OCI-M1 (cell line): ENCODE data around the gene ANKRD31.
A peak's percentile ranks its signal among the peaks of the same experiment; 100 is the strongest.

Experiments used
- DNase-seq: peaks from one replicate; lab custom pipeline; 2025; lab: John Stamatoyannopoulos, UW

ANKRD31 gene

DNA sequence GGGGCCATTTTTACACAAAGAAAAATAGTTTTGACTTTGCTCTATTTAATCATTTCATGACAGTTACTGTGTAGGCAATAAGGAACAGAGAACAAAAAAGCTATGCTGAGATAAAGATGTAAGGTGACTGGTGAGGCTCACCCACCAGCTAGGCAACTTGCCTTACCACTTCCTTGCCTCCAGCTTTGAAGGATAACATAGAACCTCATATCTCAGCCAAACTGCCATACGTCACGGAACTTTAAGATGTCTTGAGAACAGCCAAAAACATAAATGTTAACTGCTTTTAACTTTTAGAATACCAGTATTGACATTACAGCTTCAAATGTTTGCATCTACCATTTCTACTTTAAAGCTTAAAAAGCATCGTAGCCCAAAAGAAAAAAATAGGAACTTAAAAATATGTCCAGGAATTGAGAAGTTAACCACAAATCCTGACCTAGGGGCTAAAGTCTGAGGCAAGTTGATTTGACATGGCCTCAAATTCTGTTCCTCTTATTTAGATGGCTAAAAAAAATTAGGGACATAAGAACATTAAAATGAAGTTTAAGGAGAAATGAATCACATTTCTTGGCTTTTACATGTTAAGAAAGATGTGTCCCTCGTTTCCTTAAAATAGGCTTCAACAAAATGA lies 176.6 kb downstream of the ANKRD31 start:
- DNase-seq = peak; percentile 22

- no peak for DNase-seq
These were observed 177.6 kb downstream of the ANKRD31 start for GRCh38 chr5:75058986-75059535.

GRCh38 chr5:75057561-75057960 lies 179.1 kb downstream of the ANKRD31 start:
- DNase-seq = no peak

- DNase-seq = no peak
These were observed 180.9 kb downstream of the ANKRD31 start for GRCh38 chr5:75055727-75056144.

- DNase-seq = no peak
These were observed 182.3 kb downstream of the ANKRD31 start for GRCh38 chr5:75054134-75054930.

GRCh38 chr5:75053304-75054133 lies 183.2 kb downstream of the ANKRD31 start:
- peak; percentile 52 for DNase-seq

DNA sequence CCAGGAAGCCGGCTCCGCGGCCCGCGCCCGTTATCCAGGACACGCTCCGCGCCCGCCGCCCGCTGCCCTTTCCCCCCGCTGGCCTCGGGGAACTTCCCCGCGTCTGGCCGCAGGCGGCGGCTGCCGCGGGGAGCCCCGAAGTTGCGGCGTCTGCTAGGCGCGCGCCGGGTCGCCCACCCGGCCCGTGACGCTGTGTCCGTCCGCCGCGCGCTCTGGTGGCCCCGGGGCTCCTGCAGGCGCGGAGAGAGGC lies 183.7 kb downstream of the ANKRD31 start:
- no peak for DNase-seq

GRCh38 chr5:75052192-75053053 lies 184.3 kb downstream of the ANKRD31 start, which contains the start of gene GCNT4:
Gene GCNT4 (minus strand): TSS chr5:75052558. CDS start chr5:75030037, 22,521 bp downstream.
- DNase-seq = no peak

GRCh38 chr5:75051217-75051751 lies 185.4 kb downstream of the ANKRD31 start:
- no peak for DNase-seq

GRCh38 chr5:75050415-75050814 lies 186.3 kb downstream of the ANKRD31 start:
- DNase-seq = no peak

DNA sequence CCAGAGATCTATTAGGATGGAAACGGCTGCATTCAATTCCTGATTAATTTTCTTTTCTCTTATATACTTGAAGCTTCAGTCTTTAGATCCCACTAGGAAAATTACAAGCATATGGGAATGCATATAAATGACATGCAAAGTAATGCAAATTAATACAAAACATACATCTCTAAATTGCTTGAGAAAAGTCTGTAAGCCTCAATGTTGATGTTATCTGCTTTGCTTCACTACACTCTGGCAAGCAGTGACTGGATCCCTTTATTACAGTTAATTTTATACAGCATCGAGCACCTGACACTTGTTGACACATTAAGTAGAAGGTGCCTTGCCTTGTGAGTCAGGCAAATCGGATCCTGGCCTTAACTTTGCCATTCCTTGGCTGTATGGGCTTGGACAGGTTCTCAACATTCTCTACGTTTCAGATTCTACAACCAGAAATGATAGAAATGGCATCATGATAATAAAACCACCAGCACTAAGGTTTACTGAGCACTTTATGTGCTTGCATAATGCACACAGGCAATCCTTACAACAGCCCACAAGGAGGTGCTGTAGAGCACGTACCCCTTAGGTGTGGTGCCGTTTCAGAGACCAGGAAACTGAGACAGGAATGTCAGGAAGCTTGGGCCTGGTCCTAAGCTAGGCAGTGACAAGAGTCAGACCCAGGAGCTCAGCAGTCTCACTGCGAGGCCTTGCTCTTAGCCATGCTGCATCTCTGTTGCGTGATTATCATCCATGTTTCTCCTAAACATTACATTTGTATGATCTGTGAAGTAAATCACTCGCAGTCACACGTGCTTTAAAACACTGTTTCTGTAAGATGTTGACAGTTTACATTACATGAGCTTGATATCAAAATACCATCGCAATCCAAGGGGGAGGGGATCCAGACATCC lies 187.0 kb downstream of the ANKRD31 start:
- peak; percentile 62 for DNase-seq

- DNase-seq = no peak
These were observed 188.2 kb downstream of the ANKRD31 start for GRCh38 chr5:75048457-75048953.

DNA sequence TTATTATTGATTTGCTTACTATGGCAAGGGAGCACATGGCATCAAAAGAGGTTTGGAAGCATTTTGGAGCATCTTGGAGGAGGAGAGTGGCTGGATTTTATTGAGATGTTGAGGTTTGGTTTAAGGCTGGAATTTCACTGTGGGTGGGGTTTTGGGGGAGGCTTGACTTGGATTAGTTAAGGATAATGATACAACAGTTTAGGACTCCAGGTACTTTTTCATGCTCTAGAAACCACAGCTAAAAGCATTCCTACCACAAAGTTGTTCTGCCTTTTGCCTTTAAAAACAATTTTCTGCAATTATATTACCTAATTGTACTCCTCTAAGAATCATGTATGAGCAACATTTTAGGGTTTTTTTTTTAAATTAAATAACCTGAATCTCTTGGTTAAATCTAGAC lies 189.3 kb downstream of the ANKRD31 start:
- no peak for DNase-seq

- DNase-seq = peak; percentile 63
These were observed 190.1 kb downstream of the ANKRD31 start for GRCh38 chr5:75046366-75047142.

DNA sequence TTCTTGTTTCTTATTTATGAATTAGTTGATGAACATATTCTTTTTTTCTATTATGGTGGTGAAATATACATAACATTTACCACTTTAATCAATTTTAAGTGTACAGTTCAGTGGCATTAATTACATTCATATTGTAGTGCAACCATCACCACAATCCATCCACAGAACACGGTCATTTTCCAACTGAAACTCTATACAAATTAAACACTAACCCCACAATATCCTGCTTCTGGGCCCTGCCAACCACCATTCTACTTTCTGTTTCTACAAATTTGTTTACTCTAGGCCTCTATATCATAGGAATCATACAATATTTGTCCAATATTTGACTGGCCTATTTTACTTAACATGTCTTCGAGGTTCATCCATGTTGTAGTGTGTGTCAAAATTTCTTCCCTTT lies 191.6 kb downstream of the ANKRD31 start:
- no peak for DNase-seq

GRCh38 chr5:75044406-75044805 lies 192.3 kb downstream of the ANKRD31 start:
- DNase-seq = no peak

DNA sequence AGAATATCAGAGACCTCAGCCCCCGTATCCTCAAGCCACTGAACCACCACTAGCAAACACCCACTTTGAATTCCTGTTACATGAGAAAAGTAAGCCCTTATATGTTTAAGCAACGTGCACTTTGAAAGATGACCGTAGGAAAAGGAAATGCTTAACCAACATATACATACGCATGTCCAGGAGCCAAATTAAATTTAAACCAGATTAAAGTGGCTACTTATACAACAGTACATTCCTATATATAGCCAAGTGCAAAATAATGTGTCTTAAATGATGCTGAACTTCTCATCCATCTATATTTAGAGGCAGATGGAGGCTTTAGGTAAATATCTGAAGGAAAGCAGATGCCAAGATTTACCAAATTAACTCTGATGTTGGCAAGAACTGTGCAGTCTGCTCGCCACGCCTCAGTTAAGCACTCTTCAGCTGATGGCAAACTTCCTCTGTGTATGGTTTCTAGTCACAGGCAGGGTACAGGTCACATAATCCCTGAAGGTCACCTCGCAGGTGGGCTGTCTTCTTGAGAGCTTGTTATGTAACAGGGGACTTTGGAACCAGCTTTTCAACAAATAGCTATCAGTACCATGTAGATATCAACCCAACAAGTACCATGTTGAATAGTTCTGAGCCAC lies 192.9 kb downstream of the ANKRD31 start:
- no peak for DNase-seq

GRCh38 chr5:75042522-75042921 lies 194.2 kb downstream of the ANKRD31 start:
- no peak for DNase-seq

DNA sequence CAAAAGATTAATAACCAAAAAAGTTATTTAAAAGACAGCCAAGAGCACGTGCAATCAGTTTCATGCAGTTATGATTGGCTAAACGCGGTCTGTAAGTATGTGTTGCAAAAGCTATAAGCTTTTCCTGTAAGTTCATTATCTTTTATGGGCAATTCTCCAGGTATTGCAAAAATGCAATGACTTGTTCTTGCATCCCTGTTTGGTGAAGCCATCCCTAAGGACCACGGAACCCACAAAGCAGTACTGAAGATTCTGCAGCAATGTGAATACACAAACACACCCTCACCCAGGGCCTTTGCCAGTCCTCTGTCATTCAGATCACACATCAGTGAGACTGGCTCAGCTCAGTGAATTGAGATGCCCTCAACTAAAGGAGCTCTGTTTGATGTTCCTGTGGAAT lies 195.7 kb downstream of the ANKRD31 start:
- no peak for DNase-seq
